CD14-positive monocyte (primary cell): Measurements from ENCODE around the gene DHPS. TPM values are rescaled to one million over a fixed set of nuclear protein-coding genes. Genes with fewer than 3 reads are reported as not detected.
"Not testable (repeated sequence)": the region's sequence is repeated elsewhere in the genome, so short reads cannot be mapped to it uniquely, and the experiment has no call there.

Source experiments
- DNase-seq, 3 donors: peaks; one replicate each; pipeline ENCODE4 v3.0.0-alpha.2; 2011 to 2022
- H2AFZ ChIP-seq: 2 replicates; pipeline ENCODE4 v1.6.0; 2012; ENCODE audit warnings: mild to moderate bottlenecking, low read depth, low read length, inconsistent platforms; ENCODE audit not compliant: insufficient read depth, poor library complexity, severe bottlenecking
- H3K27ac ChIP-seq, 2 donors: 1 replicate in 1 of 2; 2 replicates in 1 of 2; pipeline ENCODE4 v1.5.1; 2012 to 2013; ENCODE audit warnings: low read length in 2 of 2, control low read depth in 1 of 2, inconsistent platforms in 1 of 2, low read depth in 1 of 2, mild to moderate bottlenecking in 1 of 2
- H3K27me3 ChIP-seq, 2 donors: one replicate each; pipeline versions ENCODE4 v1.6.0 to v1.6.1; 2011 to 2013; ENCODE audit warnings: low read length in 2 of 2; ENCODE audit not compliant: control insufficient read depth in 2 of 2, insufficient read depth in 2 of 2
- H3K36me3 ChIP-seq, 2 donors: replicated peaks in 1 of 2; 1 replicate in 1 of 2; 2 replicates in 1 of 2; pipeline versions ENCODE4 v1.5.1 to v1.6.1; 2012 to 2013; ENCODE audit warnings: low read length in 2 of 2, control low read depth in 1 of 2, inconsistent platforms in 1 of 2, mild to moderate bottlenecking in 1 of 2; ENCODE audit not compliant: insufficient read depth in 2 of 2, control insufficient read depth in 1 of 2
- H3K4me1 ChIP-seq, 2 donors: 1 replicate in 1 of 2; 2 replicates in 1 of 2; pipeline versions ENCODE4 v1.5.1 to v1.6.1; 2012 to 2013; ENCODE audit warnings: low read length in 2 of 2, control low read depth in 1 of 2, inconsistent platforms in 1 of 2, mild to moderate bottlenecking in 1 of 2, moderate library complexity in 1 of 2; ENCODE audit not compliant: insufficient read depth in 2 of 2, control insufficient read depth in 1 of 2
- H3K4me2 ChIP-seq: replicated peaks from 2 replicates; pipeline ENCODE3; 2012; ENCODE audit warnings: low read length, moderate library complexity, mild to moderate bottlenecking; ENCODE audit not compliant: poor library complexity, severe bottlenecking; ENCODE audit errors: extremely low read depth
- H3K4me3 ChIP-seq, 3 experiments: fragments of 200-600 bp in 1 of 3; sonication (generic) in 1 of 3; replicated peaks in 1 of 3; 1 replicate in 2 of 3; 2 replicates in 1 of 3; pipeline ENCODE4 v1.5.1; 2011 to 2013; ENCODE audit warnings: low read length in 3 of 3, mild to moderate bottlenecking in 3 of 3, control low read depth in 2 of 3, low read depth in 2 of 3, inconsistent platforms in 1 of 3, moderate library complexity in 1 of 3
- H3K79me2 ChIP-seq: 2 replicates; pipeline ENCODE4 v1.6.0; 2012; ENCODE audit warnings: mild to moderate bottlenecking, control low read depth, inconsistent platforms, low read length, moderate library complexity; ENCODE audit not compliant: insufficient read depth
- H3K9ac ChIP-seq: 2 replicates; pipeline ENCODE4 v1.6.0; 2017; ENCODE audit warnings: low read length, mild to moderate bottlenecking; ENCODE audit not compliant: insufficient read depth, poor library complexity, severe bottlenecking
- H3K9me3 ChIP-seq, 2 donors: replicated peaks in 1 of 2; 1 replicate in 1 of 2; 2 replicates in 1 of 2; pipeline versions ENCODE4 v1.5.1 to v1.6.1; 2012 to 2013; ENCODE audit warnings: low read length in 2 of 2, control low read depth in 1 of 2; ENCODE audit not compliant: control insufficient read depth in 1 of 2, insufficient read depth in 1 of 2
- H4K20me1 ChIP-seq: 2 replicates; pipeline ENCODE4 v1.6.0; 2012; ENCODE audit warnings: mild to moderate bottlenecking, low read length, control low read depth, moderate library complexity; ENCODE audit not compliant: insufficient read depth
- H3K27ac Mint-ChIP-seq, 7 donors: one replicate each; pipeline ENCODE4 v1.8.0; 2020; ENCODE audit warnings: mild to moderate bottlenecking in 7 of 7, mixed read lengths in 7 of 7, moderate library complexity in 6 of 7, inconsistent platforms in 2 of 7
- H3K27me3 Mint-ChIP-seq, 3 donors: one replicate each; pipeline ENCODE4 v1.8.0; 2021 to 2022; ENCODE audit warnings: low read depth in 3 of 3, mild to moderate bottlenecking in 3 of 3, mixed read lengths in 3 of 3, moderate library complexity in 3 of 3, inconsistent platforms in 1 of 3
- H3K36me3 Mint-ChIP-seq, 2 donors: one replicate each; pipeline ENCODE4 v1.8.0; 2020; ENCODE audit warnings: mixed read lengths in 2 of 2, inconsistent platforms in 1 of 2, mild to moderate bottlenecking in 1 of 2
- H3K4me1 Mint-ChIP-seq: one replicate; pipeline ENCODE4 v1.8.0; 2020; ENCODE audit warnings: mild to moderate bottlenecking, mixed read lengths
- H3K4me3 Mint-ChIP-seq, 2 donors: one replicate each; pipeline ENCODE4 v1.8.0; 2020; ENCODE audit warnings: mild to moderate bottlenecking in 2 of 2, mixed read lengths in 2 of 2, moderate library complexity in 1 of 2
- H3K9me3 Mint-ChIP-seq, 7 donors: one replicate each; pipeline ENCODE4 v1.8.0; 2020 to 2022; ENCODE audit warnings: mixed read lengths in 7 of 7, mild to moderate bottlenecking in 6 of 7, moderate library complexity in 6 of 7, inconsistent platforms in 2 of 7
- WGBS: methylation state at CpG from one replicate; pipeline ENCODE4 v1.1.5; 2013; ENCODE audit warnings: missing lambda C conversion rate; ENCODE audit not compliant: insufficient coverage; 5-methylcytosine and 5-hydroxymethylcytosine counted together
- intact Hi-C, 2 donors: fragments of 100-400 bp; cut with micrococcal nuclease; formaldehyde crosslinking; loops; one replicate each; pipeline versions ENCODE4 v1.15.0 to v1.15.1; 2023
- polyA plus RNA-seq, 3 donors: library from polyadenylated mRNA; depleted of rRNA in 1 of 3; unstranded in 2 of 3; stranded (reverse) in 1 of 3; fragments of 300-500 nt in 2 of 3; fragments of >200 nt in 1 of 3; fragmentation: Illumina TruSeq in 2 of 3; gene quantifications; 1 replicate in 2 of 3; 2 replicates in 1 of 3; pipeline ENCODE4 v1.2.3, GENCODE V29; 2012 to 2021
- TF ChIP-seq, protein P1 (sequence below): fragments of 200-600 bp; IDR thresholded peaks from one replicate; pipeline ENCODE4 v1.8.0; 2022; ENCODE audit warnings: antibody characterized with exemption, mild to moderate bottlenecking

The DHPS gene
- polyA plus RNA-seq, 3 donors: 51.0 to 130 (median 53.4) TPM

DNA sequence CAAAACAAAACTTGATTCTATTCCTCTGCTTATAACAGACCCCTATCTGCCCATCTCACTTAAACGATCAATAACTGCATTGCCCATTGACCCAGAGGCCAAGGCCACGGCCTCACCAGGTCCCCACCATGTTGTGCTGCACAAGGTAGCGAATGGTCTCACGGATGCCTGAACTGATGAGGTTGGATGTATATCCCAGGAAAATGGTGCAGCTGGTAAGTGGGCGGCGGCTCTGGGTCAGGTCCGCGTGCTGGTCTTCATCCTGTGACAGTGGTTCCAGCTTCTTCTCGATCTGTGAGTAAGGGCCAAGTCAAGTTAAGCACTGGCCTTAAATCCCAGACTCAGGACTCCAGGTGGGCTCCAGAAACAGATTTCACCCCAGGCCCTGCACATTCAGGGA is 1.6 kb downstream of the DHPS start:
- Histone ChIP-seq H3K9me3 (no peaks in the 10 kb centered on the region), H3K4me2 (no peak overlapping the region), H2AFZ (no peak overlapping the region), H4K20me1 (peaks cover 42% of the 10 kb centered on the region), H3K9ac (no peak overlapping the region), H3K4me1 (peaks cover 16 to 28% of the 10 kb centered on the region in 2 donors), H3K36me3 (peaks cover 41 to 51% of the 10 kb centered on the region in 2 donors), H3K27me3 (no peaks in the 10 kb centered on the region), H3K4me3 (no peak overlapping the region), H3K79me2 (peaks cover 16% of the 10 kb centered on the region), H3K27ac (peak overlapping the region in 1 of 2 donors; percentile 11)
- peak overlapping the region in 2 of 7 donors; percentile 50 to 66 for H3K27ac Mint-ChIP-seq
- H3K4me3 Mint-ChIP-seq: no peak overlapping the region
- WGBS: 99% methylated on average over 9 of the region's 9 CpGs
- peaks cover 42 to 51% of the 10 kb centered on the region in 2 donors for H3K36me3 Mint-ChIP-seq
- peaks cover 0 to 6% (median 0%) of the 10 kb centered on the region in 3 donors for H3K27me3 Mint-ChIP-seq
- H3K9me3 Mint-ChIP-seq: no peaks in the 10 kb centered on the region
- TF ChIP-seq, protein P1, sequence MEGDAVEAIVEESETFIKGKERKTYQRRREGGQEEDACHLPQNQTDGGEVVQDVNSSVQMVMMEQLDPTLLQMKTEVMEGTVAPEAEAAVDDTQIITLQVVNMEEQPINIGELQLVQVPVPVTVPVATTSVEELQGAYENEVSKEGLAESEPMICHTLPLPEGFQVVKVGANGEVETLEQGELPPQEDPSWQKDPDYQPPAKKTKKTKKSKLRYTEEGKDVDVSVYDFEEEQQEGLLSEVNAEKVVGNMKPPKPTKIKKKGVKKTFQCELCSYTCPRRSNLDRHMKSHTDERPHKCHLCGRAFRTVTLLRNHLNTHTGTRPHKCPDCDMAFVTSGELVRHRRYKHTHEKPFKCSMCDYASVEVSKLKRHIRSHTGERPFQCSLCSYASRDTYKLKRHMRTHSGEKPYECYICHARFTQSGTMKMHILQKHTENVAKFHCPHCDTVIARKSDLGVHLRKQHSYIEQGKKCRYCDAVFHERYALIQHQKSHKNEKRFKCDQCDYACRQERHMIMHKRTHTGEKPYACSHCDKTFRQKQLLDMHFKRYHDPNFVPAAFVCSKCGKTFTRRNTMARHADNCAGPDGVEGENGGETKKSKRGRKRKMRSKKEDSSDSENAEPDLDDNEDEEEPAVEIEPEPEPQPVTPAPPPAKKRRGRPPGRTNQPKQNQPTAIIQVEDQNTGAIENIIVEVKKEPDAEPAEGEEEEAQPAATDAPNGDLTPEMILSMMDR: no peak
- no peak for DNase-seq
- intact Hi-C loops: loop anchor here in 1 of 2 donors (2.0 to 5.0 kb wide), 2 partner anchors 15 to 57 kb away; partner anchors contain the start of gene GET3
- peaks cover 19% of the 10 kb centered on the region for H3K4me1 Mint-ChIP-seq

DNA sequence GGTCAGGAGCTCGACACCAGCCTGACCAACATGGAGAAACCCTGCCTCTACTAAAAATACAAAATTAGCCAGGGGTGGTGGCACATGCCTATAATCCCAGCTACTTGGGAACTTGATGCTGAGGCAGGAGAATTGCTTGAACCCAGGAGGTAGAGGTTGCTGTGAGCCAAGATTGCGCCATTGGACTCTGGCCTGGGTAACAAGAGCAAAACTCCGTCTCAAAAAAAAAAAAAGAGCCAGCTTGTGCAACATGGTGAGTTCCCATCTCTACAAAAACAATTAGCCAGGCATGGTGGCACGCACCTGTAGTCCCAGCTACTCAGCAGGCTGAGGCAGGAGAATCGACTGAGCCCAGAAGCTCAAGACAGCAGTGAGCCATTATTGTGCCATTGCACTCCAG is 3.6 kb downstream of the DHPS start:
- Mint-ChIP-seq H3K36me3 (peaks cover 56 to 71% of the 10 kb centered on the region in 2 donors), H3K4me1 (peaks cover 23% of the 10 kb centered on the region)
- H3K9ac ChIP-seq, H3K9me3 Mint-ChIP-seq, H3K27ac ChIP-seq, H3K4me3 Mint-ChIP-seq, H3K27me3 ChIP-seq, intact Hi-C loops, H3K27ac Mint-ChIP-seq, H3K27me3 Mint-ChIP-seq, H2AFZ ChIP-seq, H3K9me3 ChIP-seq, H3K4me2 ChIP-seq, DNase-seq, H3K4me3 ChIP-seq: not testable (repeated sequence)
- Histone ChIP-seq H3K79me2 (peaks cover 22% of the 10 kb centered on the region), H3K36me3 (peaks cover 56 to 69% of the 10 kb centered on the region in 2 donors), H3K4me1 (peaks cover 16 to 28% of the 10 kb centered on the region in 2 donors), H4K20me1 (peaks cover 58% of the 10 kb centered on the region)
- no CpG with 5 or more reads among the region's 5 CpGs for WGBS
